ENCODE results near the gene RXRA.

Gene RXRA

GRCh38 chr9:134440636-134441226 lies 114.5 kb downstream of the RXRA start:
- no peak for TF ChIP-seq CTCF (IDR thresholded peaks at IDR 0.05; ENCODE audit: low read depth, low read length, missing control alignments)
- in situ Hi-C loops (cut with HindIII; ENCODE audit: low sequenced_read_pairs), result loop anchor here (5.0 to 25.0 kb wide), 5 partner anchors 83 to 647 kb away; partner anchors contain the start of gene OLFM1
- no peak overlapping the region for H3K4me3 ChIP-seq (ENCODE audit: low read depth, low read length)
- DNase-seq (ENCODE audit: low read depth), result no peak

- in situ Hi-C loops (cut with HindIII; ENCODE audit: low sequenced_read_pairs), result loop anchor here (5.0 to 25.0 kb wide), 5 partner anchors 84 to 646 kb away; partner anchors contain the start of gene OLFM1
- no peak for TF ChIP-seq CTCF (IDR thresholded peaks at IDR 0.05; ENCODE audit: low read depth, low read length, missing control alignments)
- no peak for DNase-seq (ENCODE audit: low read depth)
- no peak overlapping the region for H3K4me3 ChIP-seq (ENCODE audit: low read depth, low read length)
Measured at GRCh38 chr9:134441227-134442084, 115.2 kb downstream of the RXRA start.

- DNase-seq (ENCODE audit: low read depth), result no peak
- no peak for TF ChIP-seq CTCF (IDR thresholded peaks at IDR 0.05; ENCODE audit: low read depth, low read length, missing control alignments)
- H3K4me3 ChIP-seq (ENCODE audit: low read depth, low read length), result no peak overlapping the region
- in situ Hi-C loops (cut with HindIII; ENCODE audit: low sequenced_read_pairs), result loop anchor here (5.0 to 25.0 kb wide), 5 partner anchors 85 to 645 kb away; partner anchors contain the start of gene OLFM1
Measured at GRCh38 chr9:134442085-134442474, 115.8 kb downstream of the RXRA start.

GRCh38 chr9:134442486-134443173 lies 116.4 kb downstream of the RXRA start:
- no peak for TF ChIP-seq CTCF (IDR thresholded peaks at IDR 0.05; ENCODE audit: low read depth, low read length, missing control alignments)
- DNase-seq (ENCODE audit: low read depth), result no peak
- no peak overlapping the region for H3K4me3 ChIP-seq (ENCODE audit: low read depth, low read length)
- in situ Hi-C loops (cut with HindIII; ENCODE audit: low sequenced_read_pairs), result loop anchor here (5.0 to 25.0 kb wide), 5 partner anchors 85 to 645 kb away; partner anchors contain the start of gene OLFM1

GRCh38 chr9:134443174-134444037 lies 117.2 kb downstream of the RXRA start:
- in situ Hi-C loops (cut with HindIII; ENCODE audit: low sequenced_read_pairs), result loop anchor here (5.0 to 25.0 kb wide), 5 partner anchors 86 to 644 kb away; partner anchors contain the start of gene OLFM1
- TF ChIP-seq CTCF (IDR thresholded peaks at IDR 0.05; ENCODE audit: low read depth, low read length, missing control alignments), result peak; percentile 97
- peak; percentile 81 for DNase-seq (ENCODE audit: low read depth)
- no peak overlapping the region for H3K4me3 ChIP-seq (ENCODE audit: low read depth, low read length)

All from astrocyte of the cerebellum (primary cell).